ENCODE data around the gene S100A10.

DNA sequence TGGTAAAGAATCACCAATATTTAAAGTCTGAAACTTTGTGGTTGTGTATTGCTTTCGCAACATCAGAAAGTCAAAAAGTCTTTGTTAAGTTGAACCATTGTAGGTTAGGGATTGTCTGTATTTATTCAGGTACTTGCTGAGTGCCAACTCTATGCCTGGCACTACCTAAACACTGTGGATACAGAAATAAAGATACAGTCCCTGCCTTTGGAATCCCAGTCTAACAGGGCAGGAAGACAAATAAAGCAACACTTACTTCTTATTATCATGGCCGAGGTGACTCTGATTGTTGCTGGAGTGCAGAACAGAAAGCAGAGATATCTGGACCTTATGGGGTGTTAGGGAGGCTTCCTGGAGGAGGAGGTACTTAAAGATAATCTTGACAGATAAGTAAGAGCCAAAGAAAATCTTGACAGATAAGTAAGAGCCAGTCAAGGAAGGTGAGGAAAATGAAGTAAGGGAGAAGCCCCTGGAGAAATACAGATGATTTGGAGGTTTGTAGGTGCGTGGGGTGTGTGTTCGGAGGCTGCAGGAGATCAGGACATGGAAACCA, 11.8 kb upstream of the S100A10 start:
- TF ChIP-seq, protein P1, sequence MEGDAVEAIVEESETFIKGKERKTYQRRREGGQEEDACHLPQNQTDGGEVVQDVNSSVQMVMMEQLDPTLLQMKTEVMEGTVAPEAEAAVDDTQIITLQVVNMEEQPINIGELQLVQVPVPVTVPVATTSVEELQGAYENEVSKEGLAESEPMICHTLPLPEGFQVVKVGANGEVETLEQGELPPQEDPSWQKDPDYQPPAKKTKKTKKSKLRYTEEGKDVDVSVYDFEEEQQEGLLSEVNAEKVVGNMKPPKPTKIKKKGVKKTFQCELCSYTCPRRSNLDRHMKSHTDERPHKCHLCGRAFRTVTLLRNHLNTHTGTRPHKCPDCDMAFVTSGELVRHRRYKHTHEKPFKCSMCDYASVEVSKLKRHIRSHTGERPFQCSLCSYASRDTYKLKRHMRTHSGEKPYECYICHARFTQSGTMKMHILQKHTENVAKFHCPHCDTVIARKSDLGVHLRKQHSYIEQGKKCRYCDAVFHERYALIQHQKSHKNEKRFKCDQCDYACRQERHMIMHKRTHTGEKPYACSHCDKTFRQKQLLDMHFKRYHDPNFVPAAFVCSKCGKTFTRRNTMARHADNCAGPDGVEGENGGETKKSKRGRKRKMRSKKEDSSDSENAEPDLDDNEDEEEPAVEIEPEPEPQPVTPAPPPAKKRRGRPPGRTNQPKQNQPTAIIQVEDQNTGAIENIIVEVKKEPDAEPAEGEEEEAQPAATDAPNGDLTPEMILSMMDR (IDR thresholded peaks at IDR 0.05; ENCODE audit: poor library complexity, severe bottlenecking) = no peak
- TF ChIP-seq TAF1 (IDR thresholded peaks at IDR 0.05; ENCODE audit: low read depth) = no peak
- TF ChIP-seq, protein P2, sequence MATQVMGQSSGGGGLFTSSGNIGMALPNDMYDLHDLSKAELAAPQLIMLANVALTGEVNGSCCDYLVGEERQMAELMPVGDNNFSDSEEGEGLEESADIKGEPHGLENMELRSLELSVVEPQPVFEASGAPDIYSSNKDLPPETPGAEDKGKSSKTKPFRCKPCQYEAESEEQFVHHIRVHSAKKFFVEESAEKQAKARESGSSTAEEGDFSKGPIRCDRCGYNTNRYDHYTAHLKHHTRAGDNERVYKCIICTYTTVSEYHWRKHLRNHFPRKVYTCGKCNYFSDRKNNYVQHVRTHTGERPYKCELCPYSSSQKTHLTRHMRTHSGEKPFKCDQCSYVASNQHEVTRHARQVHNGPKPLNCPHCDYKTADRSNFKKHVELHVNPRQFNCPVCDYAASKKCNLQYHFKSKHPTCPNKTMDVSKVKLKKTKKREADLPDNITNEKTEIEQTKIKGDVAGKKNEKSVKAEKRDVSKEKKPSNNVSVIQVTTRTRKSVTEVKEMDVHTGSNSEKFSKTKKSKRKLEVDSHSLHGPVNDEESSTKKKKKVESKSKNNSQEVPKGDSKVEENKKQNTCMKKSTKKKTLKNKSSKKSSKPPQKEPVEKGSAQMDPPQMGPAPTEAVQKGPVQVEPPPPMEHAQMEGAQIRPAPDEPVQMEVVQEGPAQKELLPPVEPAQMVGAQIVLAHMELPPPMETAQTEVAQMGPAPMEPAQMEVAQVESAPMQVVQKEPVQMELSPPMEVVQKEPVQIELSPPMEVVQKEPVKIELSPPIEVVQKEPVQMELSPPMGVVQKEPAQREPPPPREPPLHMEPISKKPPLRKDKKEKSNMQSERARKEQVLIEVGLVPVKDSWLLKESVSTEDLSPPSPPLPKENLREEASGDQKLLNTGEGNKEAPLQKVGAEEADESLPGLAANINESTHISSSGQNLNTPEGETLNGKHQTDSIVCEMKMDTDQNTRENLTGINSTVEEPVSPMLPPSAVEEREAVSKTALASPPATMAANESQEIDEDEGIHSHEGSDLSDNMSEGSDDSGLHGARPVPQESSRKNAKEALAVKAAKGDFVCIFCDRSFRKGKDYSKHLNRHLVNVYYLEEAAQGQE (IDR thresholded peaks at IDR 0.05; ENCODE audit: borderline replicate concordance) = no peak
